DND-41 (cell line): ENCODE data around the gene PYGB.

Experiments used
- ATAC-seq: fragments of 200-7000 bp; cut with Tn5 transposase; 3 replicates; pipeline ENCODE4 v1.9.1; 2021; ENCODE audit warnings: low read depth; ENCODE audit not compliant: insufficient read depth
- DNase-seq: peaks from one replicate; pipeline ENCODE4 v3.0.0-alpha.2; 2020
- H2AFZ ChIP-seq: 2 replicates; pipeline ENCODE4 v1.6.0; 2012; ENCODE audit warnings: low read depth, low read length
- H3K27ac ChIP-seq: 2 replicates; pipeline ENCODE4 v1.5.1; 2012; ENCODE audit warnings: low read length, inconsistent platforms
- H3K27me3 ChIP-seq: fragments of 200-600 bp; sonication (generic); 2 replicates; pipeline ENCODE4 v1.6.0; 2012; ENCODE audit warnings: low read length, mild to moderate bottlenecking, inconsistent platforms; ENCODE audit not compliant: insufficient read depth, poor library complexity
- H3K36me3 ChIP-seq: 2 replicates; pipeline ENCODE4 v1.5.1; 2012; ENCODE audit warnings: low read length, inconsistent platforms; ENCODE audit not compliant: insufficient read depth
- H3K4me1 ChIP-seq: 2 replicates; pipeline ENCODE4 v1.5.1; 2012; ENCODE audit warnings: mild to moderate bottlenecking, low read length; ENCODE audit not compliant: insufficient read depth
- H3K4me2 ChIP-seq: 2 replicates; pipeline ENCODE4 v1.6.0; 2012; ENCODE audit warnings: mild to moderate bottlenecking, moderate library complexity, low read length, inconsistent platforms; ENCODE audit not compliant: insufficient read depth
- H3K4me3 ChIP-seq, 2 experiments: fragments of 200-600 bp in 1 of 2; shearing (Covaris generic) in 1 of 2; 2 replicates each; pipeline ENCODE4 v1.5.1; 2012 to 2016; ENCODE audit warnings: inconsistent platforms in 2 of 2, low read length in 2 of 2, mild to moderate bottlenecking in 2 of 2, low read depth in 1 of 2, moderate library complexity in 1 of 2
- H3K79me2 ChIP-seq: 2 replicates; pipeline ENCODE4 v1.6.0; 2012; ENCODE audit warnings: low read length, inconsistent platforms; ENCODE audit not compliant: insufficient read depth
- H3K9ac ChIP-seq: 2 replicates; pipeline ENCODE4 v1.6.0; 2012; ENCODE audit warnings: low read depth, mild to moderate bottlenecking, inconsistent platforms, low read length, moderate library complexity
- H3K9me3 ChIP-seq: 2 replicates; pipeline ENCODE4 v1.5.1; 2012; ENCODE audit warnings: low read length, moderate library complexity, mild to moderate bottlenecking, inconsistent platforms; ENCODE audit not compliant: insufficient read depth, severe bottlenecking
- H4K20me1 ChIP-seq: 2 replicates; pipeline ENCODE4 v1.6.0; 2012; ENCODE audit warnings: low read length; ENCODE audit not compliant: insufficient read depth
- EZH2 ChIP-seq: IDR thresholded peaks from 3 replicates; pipeline ENCODE4 v1.6.1; 2012; ENCODE audit warnings: borderline replicate concordance, low read depth, mild to moderate bottlenecking, moderate library complexity, low read length, inconsistent platforms; ENCODE audit not compliant: severe bottlenecking
- TF ChIP-seq, protein P1 (sequence below): IDR thresholded peaks from 2 replicates; pipeline ENCODE4 v1.5.1; 2012; ENCODE audit warnings: borderline replicate concordance, low read length, moderate library complexity, mild to moderate bottlenecking; ENCODE audit not compliant: poor library complexity, severe bottlenecking; ENCODE audit errors: extremely low read depth

PYGB gene

DNA sequence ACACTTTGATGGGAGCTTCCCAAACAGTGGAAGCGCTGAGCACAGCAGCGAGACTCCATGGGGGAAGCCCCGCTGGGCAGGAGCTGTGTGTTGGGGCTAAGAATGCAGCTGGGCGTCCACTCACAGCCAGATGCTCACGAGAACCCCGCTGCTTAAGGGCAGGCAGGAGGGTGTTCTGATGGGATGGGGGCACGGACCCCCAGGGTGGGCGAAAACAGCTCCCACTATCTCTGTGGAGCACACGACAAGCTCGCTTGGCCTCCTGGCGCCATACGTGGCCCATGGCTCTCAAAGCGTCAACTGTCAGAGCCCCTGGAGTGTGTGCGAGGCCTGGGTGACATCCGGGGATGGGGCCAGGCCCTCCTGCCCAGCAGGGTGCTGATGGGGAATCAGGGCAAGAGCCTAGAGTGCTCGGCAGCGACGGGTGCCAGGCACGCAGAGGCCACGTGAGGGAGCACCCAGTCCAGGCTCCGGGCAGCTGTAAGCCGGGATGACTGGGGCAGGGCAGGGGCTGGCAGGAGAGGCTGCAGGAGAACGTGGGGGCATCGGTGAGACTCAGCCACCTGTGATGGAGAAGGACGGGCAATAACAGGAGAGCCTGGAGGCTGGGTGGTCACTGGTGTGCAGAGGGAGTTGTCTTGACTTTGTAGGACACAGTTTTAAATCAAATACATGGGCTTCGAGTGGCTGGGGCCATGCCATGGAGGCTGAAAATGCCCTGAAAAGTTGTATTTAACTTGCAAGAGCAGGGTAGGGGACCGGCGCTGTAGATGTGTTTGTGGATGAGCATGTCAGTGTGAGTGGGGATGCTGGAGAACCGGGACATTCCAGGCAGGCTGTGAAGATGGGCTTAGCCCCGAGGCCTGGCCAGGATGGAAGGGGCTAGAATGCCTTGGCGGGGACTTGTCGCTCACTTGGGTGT is 27.3 kb downstream of the PYGB start:
- H3K4me2 ChIP-seq = no peak overlapping the region
- H3K9me3 ChIP-seq = no peaks in the 10 kb centered on the region
- H3K27ac ChIP-seq = no peak overlapping the region
- H3K9ac ChIP-seq = no peak overlapping the region
- DNase-seq (no peak), ATAC-seq (no peak)
- TF ChIP-seq, protein P1, sequence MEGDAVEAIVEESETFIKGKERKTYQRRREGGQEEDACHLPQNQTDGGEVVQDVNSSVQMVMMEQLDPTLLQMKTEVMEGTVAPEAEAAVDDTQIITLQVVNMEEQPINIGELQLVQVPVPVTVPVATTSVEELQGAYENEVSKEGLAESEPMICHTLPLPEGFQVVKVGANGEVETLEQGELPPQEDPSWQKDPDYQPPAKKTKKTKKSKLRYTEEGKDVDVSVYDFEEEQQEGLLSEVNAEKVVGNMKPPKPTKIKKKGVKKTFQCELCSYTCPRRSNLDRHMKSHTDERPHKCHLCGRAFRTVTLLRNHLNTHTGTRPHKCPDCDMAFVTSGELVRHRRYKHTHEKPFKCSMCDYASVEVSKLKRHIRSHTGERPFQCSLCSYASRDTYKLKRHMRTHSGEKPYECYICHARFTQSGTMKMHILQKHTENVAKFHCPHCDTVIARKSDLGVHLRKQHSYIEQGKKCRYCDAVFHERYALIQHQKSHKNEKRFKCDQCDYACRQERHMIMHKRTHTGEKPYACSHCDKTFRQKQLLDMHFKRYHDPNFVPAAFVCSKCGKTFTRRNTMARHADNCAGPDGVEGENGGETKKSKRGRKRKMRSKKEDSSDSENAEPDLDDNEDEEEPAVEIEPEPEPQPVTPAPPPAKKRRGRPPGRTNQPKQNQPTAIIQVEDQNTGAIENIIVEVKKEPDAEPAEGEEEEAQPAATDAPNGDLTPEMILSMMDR = no peak
- TF ChIP-seq EZH2 = no peak
- H3K4me1 ChIP-seq = no peaks in the 10 kb centered on the region
- peaks cover 97% of the 10 kb centered on the region for H3K36me3 ChIP-seq
- no peaks in the 10 kb centered on the region for H3K79me2 ChIP-seq
- no peak overlapping the region for H3K4me3 ChIP-seq
- no peaks in the 10 kb centered on the region for H3K27me3 ChIP-seq
- H2AFZ ChIP-seq = no peak overlapping the region
- H4K20me1 ChIP-seq = peaks cover 14% of the 10 kb centered on the region

GRCh38 chr20:25275813-25276532 is 28.1 kb downstream of the PYGB start:
- Histone ChIP-seq H3K4me3 (no peak overlapping the region), H3K27ac (no peak overlapping the region), H2AFZ (no peak overlapping the region), H3K79me2 (no peaks in the 10 kb centered on the region), H3K27me3 (no peaks in the 10 kb centered on the region), H3K4me2 (no peak overlapping the region), H3K9me3 (no peaks in the 10 kb centered on the region), H4K20me1 (peaks cover 14% of the 10 kb centered on the region), H3K9ac (no peak overlapping the region), H3K36me3 (peaks cover 99% of the 10 kb centered on the region), H3K4me1 (no peaks in the 10 kb centered on the region)
- ATAC-seq = no peak
- DNase-seq = no peak
- TF ChIP-seq, protein P1 = no peak

DNA sequence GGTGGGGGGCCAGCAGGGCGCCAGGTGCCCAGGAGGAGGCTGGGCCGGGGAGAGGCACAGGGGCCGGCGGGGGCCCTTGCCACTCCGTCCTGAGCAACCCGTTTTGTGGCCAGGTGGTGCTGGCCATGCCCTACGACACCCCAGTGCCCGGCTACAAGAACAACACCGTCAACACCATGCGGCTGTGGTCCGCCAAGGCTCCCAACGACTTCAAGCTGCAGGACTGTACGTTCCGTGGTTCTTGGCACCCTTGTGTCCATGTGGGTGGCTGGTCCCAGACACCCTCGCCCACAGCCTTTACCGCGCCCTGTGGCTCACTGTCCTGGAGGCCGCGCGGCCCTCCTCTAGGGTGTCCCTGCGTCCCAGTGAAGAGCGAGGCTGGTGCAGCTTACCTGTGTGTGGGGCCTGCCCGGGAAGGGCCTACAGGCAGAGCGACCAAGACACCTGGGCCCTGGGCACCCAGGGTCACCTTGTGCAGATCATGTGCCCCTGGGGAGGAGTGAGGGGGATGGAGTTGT is 28.7 kb downstream of the PYGB start:
- Histone ChIP-seq H3K36me3 (peaks cover 99% of the 10 kb centered on the region), H4K20me1 (peaks cover 14% of the 10 kb centered on the region), H2AFZ (no peak overlapping the region), H3K27ac (no peak overlapping the region), H3K79me2 (no peaks in the 10 kb centered on the region), H3K4me1 (no peaks in the 10 kb centered on the region), H3K9ac (no peak overlapping the region), H3K4me3 (no peak overlapping the region), H3K27me3 (no peaks in the 10 kb centered on the region), H3K9me3 (no peaks in the 10 kb centered on the region), H3K4me2 (no peak overlapping the region)
- no peak for ATAC-seq
- DNase-seq = no peak
- TF ChIP-seq, protein P1 = no peak
